ENCODE data around the gene NELL2. TPM values are rescaled to one million over a fixed set of nuclear protein-coding genes. Genes with fewer than 3 reads are reported as not detected.
A peak's percentile ranks its signal among the peaks of the same experiment; 100 is the strongest.

Gene NELL2
- 1.1 TPM for total RNA-seq (2021; ENCODE audit: unreplicated experiment)
- 0.77 and 0.96 TPM in 2 replicates for polyA plus RNA-seq (2012)
- Bru-seq, nascent RNA = percentile 35 among the genes with signal in this experiment
- percentile 15 among the genes with signal in this experiment for BruChase-seq, experiment 1, labeled RNA remaining after a 6-hour chase
- percentile 24 among the genes with signal in this experiment for BruChase-seq, experiment 2, labeled RNA remaining after a 2-hour chase
- long read RNA-seq, partial matches to known transcripts = 0 of 1 reads
- long read RNA-seq, other reads (novel, unspliced or antisense) = 1 of 1 reads

DNA sequence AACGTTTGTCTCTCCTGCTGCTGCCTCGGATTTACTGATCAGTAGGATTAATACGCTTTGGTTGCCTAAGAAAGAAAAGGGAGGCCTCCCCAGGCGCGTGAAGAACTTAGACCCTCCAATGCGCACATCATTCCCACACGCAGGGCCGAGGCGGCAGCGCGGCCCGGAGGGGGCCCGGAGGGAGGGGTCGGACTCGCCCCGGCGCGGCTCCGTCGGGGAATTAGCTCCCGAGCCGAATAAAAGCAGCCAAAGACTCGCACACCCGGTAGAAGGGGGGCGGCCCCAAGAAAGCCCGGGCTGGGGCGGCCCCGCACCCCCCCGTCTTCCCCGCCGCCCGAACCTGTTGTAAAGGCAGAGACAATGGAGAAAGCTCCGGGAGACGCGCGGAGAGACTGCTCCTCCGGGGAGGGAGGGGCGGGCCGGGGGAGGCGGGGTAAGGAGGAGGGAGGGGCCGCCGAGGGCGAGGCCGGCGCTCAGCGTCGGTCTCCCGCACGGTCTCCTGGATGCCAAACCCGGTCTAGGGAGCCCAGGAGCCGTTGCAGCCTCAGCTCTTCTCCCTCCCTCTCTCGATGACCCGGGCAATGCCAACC, at the start of gene NELL2:
Gene NELL2, minus strand, starts transcription at position 362 of the 590 bp plus-strand sequence. CDS start 446 bp downstream, outside the sequence.
- no peak within 1 kb of the TSS for H2AFZ ChIP-seq (ENCODE audit: low read depth, low read length, poor library complexity, severe bottlenecking)
- TF ChIP-seq RAD21 (IDR thresholded peaks at IDR 0.05; ENCODE audit: low read depth) (no peak), EZH2phosphoT487 (IDR thresholded peaks at IDR 0.05; ENCODE audit: borderline replicate concordance) (no peak), SIN3A (IDR thresholded peaks at IDR 0.05; ENCODE audit: low read depth) (no peak), CEBPB (IDR thresholded peaks at IDR 0.05; ENCODE audit: low read depth) (no peak), FOSL1 (IDR thresholded peaks at IDR 0.05; ENCODE audit: low read depth) (no peak), CBX3 (IDR thresholded peaks at IDR 0.05; ENCODE audit: low read depth) (no peak), ZNF274 (IDR thresholded peaks at IDR 0.05; ENCODE audit: low read depth, low read length) (no peak), EGR1 (IDR thresholded peaks at IDR 0.05; ENCODE audit: low read depth) (no peak)

GRCh38 chr12:44921736-44922135, 45.6 kb upstream of the NELL2 start:
- Histone ChIP-seq H3K36me3 (ENCODE audit: control insufficient read depth in 1 of 2, insufficient read depth in 2 of 2, low read length in 2 of 2) (no peaks in the 10 kb centered on the region), H3K9ac (ENCODE audit: low read length) (no peak overlapping the region), H3K79me2 (ENCODE audit: insufficient read depth, low read length) (no peaks in the 10 kb centered on the region), H4K20me1 (ENCODE audit: insufficient read depth) (no peaks in the 10 kb centered on the region), H3K9me3 (ENCODE audit: control insufficient read depth in 1 of 2, insufficient read depth in 1 of 2, low read depth in 1 of 2, low read length in 2 of 2) (no peaks in the 10 kb centered on the region), H3K27ac (ENCODE audit: low read depth, low read length) (no peak overlapping the region), H3K4me1 (ENCODE audit: control insufficient read depth in 1 of 2, insufficient read depth in 2 of 2, low read length in 2 of 2) (no peaks in the 10 kb centered on the region), H2AFZ (ENCODE audit: low read depth, low read length, poor library complexity, severe bottlenecking) (no peak overlapping the region), H3K4me3 (replicated peaks in 1 of 2; ENCODE audit: low read depth in 1 of 2, low read length in 2 of 2) (no peak overlapping the region), H3K9me2 (ENCODE audit: insufficient read depth) (no peaks in the 10 kb centered on the region), H3K27me3 (ENCODE audit: insufficient read depth, low read length) (no peaks in the 10 kb centered on the region), H3K4me2 (ENCODE audit: low read length) (no peak overlapping the region)
- no TSS peak for BruUV-seq (replicated peaks)
- TF ChIP-seq SRF (IDR thresholded peaks at IDR 0.05; ENCODE audit: low read depth) = no peak
- intact Hi-C loops (cut with micrococcal nuclease) = loop anchor here (10.0 kb wide), 1 partner anchor 457 kb away; no protein-coding TSS in a partner anchor
- POLR2A ChIA-PET = no interaction called here
- CTCF ChIA-PET = interaction anchor here (2.3 kb wide), 1 partner anchor 9 kb away, joined by 10 read pairs; no protein-coding TSS in a partner anchor
- RAD21 ChIA-PET (ENCODE audit: low non-redundant PET in 1 of 2, low total read pairs in 2 of 2, uncharacterized antibody in 2 of 2, unreplicated experiment in 2 of 2) = no interaction called here
- DNase-seq (ENCODE audit: low read depth, low spot score) (no peak), ATAC-seq (no peak)

More for the DNA sequence above, at the start of gene NELL2:
- CTCF ChIA-PET = no interaction called here
- H3K9me3 ChIP-seq (ENCODE audit: control insufficient read depth in 1 of 2, insufficient read depth in 1 of 2, low read depth in 1 of 2, low read length in 2 of 2) = peaks cover 0 to 4% of the 10 kb centered on the region in 2 experiments; a peak in 2 of 4 replicates
- DNase-seq (ENCODE audit: low read depth, low spot score) = no peak
- H3K9me2 ChIP-seq (ENCODE audit: insufficient read depth) = no peaks in the 10 kb centered on the region
- H3K4me2 ChIP-seq (ENCODE audit: low read length) = no peak within 1 kb of the TSS
- H3K36me3 ChIP-seq (ENCODE audit: control insufficient read depth in 1 of 2, insufficient read depth in 2 of 2, low read length in 2 of 2) = no peaks in the 10 kb centered on the region
- no TSS peak for BruUV-seq (replicated peaks)
- no peak within 1 kb of the TSS for H3K4me3 ChIP-seq (replicated peaks in 1 of 2; ENCODE audit: low read depth in 1 of 2, low read length in 2 of 2)
- RAD21 ChIA-PET (ENCODE audit: low non-redundant PET in 1 of 2, low total read pairs in 2 of 2, uncharacterized antibody in 2 of 2, unreplicated experiment in 2 of 2) = no interaction called here
- H4K20me1 ChIP-seq (ENCODE audit: insufficient read depth) = no peaks in the 10 kb centered on the region
- H3K9ac ChIP-seq (ENCODE audit: low read length) = no peak within 1 kb of the TSS
- no peaks in the 10 kb centered on the region for H3K27me3 ChIP-seq (ENCODE audit: insufficient read depth, low read length)
- no peaks in the 10 kb centered on the region for H3K79me2 ChIP-seq (ENCODE audit: insufficient read depth, low read length)
- no peaks in the 10 kb centered on the region for H3K4me1 ChIP-seq (ENCODE audit: control insufficient read depth in 1 of 2, insufficient read depth in 2 of 2, low read length in 2 of 2)
- POLR2A ChIA-PET = no interaction called here
- no peak within 1 kb of the TSS for H3K27ac ChIP-seq (ENCODE audit: low read depth, low read length)
- ATAC-seq = no peak
- intact Hi-C loops (cut with micrococcal nuclease) = no loop called here

All from HCT116 (cell line).